Thyroid gland (tissue), 4 donors: Measurements from ENCODE around the gene SMIM30. TPM values are rescaled to one million over a fixed set of nuclear protein-coding genes. Genes with fewer than 3 reads are reported as not detected.

Experiments used
- DNase-seq, 2 donors: peaks; one replicate each; pipeline ENCODE4 v3.0.0-alpha.2; 2019
- H3K27ac ChIP-seq, 3 donors: fragments of 200-600 bp; sonication (generic); 1 replicate in 2 of 3; 2 replicates in 1 of 3; pipeline ENCODE4 v1.5.1; 2016 to 2019; ENCODE audit warnings: mild to moderate bottlenecking in 1 of 3, moderate library complexity in 1 of 3
- H3K27me3 ChIP-seq: fragments of 200-600 bp; sonication (generic); one replicate; pipeline ENCODE4 v1.5.1; 2019
- H3K36me3 ChIP-seq, 2 donors: fragments of 200-600 bp; sonication (generic); one replicate each; pipeline ENCODE4 v1.5.1; 2016 to 2019
- H3K4me1 ChIP-seq, 2 donors: fragments of 200-600 bp; sonication (generic); one replicate each; pipeline ENCODE4 v1.5.1; 2017 to 2019
- H3K4me3 ChIP-seq, 3 donors: fragments of 200-600 bp; sonication (generic); replicated peaks in 1 of 3; 1 replicate in 2 of 3; 2 replicates in 1 of 3; pipeline ENCODE4 v1.5.1; 2016; ENCODE audit warnings: mild to moderate bottlenecking in 1 of 3
- H3K9me3 ChIP-seq: fragments of 200-600 bp; sonication (generic); one replicate; pipeline ENCODE4 v1.5.1; 2017
- POLR2A ChIP-seq, 2 donors: fragments of 450-650 bp; IDR thresholded peaks; one replicate each; pipeline ENCODE4 v1.6.1; 2017; ENCODE audit warnings: antibody characterized with exemption in 2 of 2, mild to moderate bottlenecking in 2 of 2, moderate library complexity in 1 of 2
- WGBS, 2 donors: methylation state at CpG; one replicate each; pipeline ENCODE4 v1.1.5; 2017; 5-methylcytosine and 5-hydroxymethylcytosine counted together
- intact Hi-C: fragments of 100-400 bp; cut with DNase I; formaldehyde crosslinking; loops from one replicate; pipeline ENCODE4 v1.15.1; 2023
- total RNA-seq, 4 donors: library from RNA; depleted of rRNA; stranded (reverse); fragments of >200 nt; gene quantifications; one replicate each; pipeline ENCODE4 v1.2.3, GENCODE V29; 2016
- TF ChIP-seq, protein P1 (sequence below), 6 experiments: fragments of 200-600 bp in 3 of 6; fragments of 450-650 bp in 3 of 6; sonication (generic) in 3 of 6; IDR thresholded peaks; one replicate each; pipeline ENCODE4 v1.5.1; 2016 to 2019; ENCODE audit warnings: antibody characterized with exemption in 6 of 6, mild to moderate bottlenecking in 2 of 6, inconsistent platforms in 1 of 6, moderate library complexity in 1 of 6

The SMIM30 gene
- total RNA-seq, 4 donors from 2014 or later: 56.3 to 80.9 (median 70.5) TPM

DNA sequence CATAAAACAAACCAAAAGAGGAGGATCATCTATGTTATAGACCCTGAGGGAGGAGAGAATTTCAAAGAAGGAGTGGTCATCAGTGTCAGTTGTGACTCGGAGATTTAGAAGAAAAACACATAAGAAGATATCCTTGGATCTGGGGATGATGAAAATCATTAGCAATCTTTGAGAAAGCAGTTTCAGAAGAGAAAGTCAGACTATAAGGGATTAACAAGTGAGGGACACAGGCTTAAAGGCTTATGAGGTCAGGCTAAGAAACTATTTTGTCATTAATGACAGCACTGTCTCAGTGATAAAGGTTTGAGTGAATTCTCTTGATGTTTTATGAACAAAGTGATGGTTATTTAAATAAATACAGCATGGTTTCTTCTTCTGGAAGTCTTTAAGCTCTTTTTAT is 25.6 kb downstream of the SMIM30 start:
- Histone ChIP-seq H3K36me3 (no peaks in the 10 kb centered on the region), H3K27ac (no peak overlapping the region), H3K4me1 (no peaks in the 10 kb centered on the region), H3K27me3 (no peaks in the 10 kb centered on the region), H3K9me3 (no peaks in the 10 kb centered on the region), H3K4me3 (no peak overlapping the region)
- intact Hi-C loops: no loop called here
- 90 to 96% methylated on average over 1 of the region's 1 CpG for WGBS, 2 donors
- no peak for TF ChIP-seq POLR2A (IDR thresholded peaks at IDR 0.05)
- TF ChIP-seq, protein P1, sequence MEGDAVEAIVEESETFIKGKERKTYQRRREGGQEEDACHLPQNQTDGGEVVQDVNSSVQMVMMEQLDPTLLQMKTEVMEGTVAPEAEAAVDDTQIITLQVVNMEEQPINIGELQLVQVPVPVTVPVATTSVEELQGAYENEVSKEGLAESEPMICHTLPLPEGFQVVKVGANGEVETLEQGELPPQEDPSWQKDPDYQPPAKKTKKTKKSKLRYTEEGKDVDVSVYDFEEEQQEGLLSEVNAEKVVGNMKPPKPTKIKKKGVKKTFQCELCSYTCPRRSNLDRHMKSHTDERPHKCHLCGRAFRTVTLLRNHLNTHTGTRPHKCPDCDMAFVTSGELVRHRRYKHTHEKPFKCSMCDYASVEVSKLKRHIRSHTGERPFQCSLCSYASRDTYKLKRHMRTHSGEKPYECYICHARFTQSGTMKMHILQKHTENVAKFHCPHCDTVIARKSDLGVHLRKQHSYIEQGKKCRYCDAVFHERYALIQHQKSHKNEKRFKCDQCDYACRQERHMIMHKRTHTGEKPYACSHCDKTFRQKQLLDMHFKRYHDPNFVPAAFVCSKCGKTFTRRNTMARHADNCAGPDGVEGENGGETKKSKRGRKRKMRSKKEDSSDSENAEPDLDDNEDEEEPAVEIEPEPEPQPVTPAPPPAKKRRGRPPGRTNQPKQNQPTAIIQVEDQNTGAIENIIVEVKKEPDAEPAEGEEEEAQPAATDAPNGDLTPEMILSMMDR (IDR thresholded peaks at IDR 0.05): no peak
- no peak for DNase-seq

DNA sequence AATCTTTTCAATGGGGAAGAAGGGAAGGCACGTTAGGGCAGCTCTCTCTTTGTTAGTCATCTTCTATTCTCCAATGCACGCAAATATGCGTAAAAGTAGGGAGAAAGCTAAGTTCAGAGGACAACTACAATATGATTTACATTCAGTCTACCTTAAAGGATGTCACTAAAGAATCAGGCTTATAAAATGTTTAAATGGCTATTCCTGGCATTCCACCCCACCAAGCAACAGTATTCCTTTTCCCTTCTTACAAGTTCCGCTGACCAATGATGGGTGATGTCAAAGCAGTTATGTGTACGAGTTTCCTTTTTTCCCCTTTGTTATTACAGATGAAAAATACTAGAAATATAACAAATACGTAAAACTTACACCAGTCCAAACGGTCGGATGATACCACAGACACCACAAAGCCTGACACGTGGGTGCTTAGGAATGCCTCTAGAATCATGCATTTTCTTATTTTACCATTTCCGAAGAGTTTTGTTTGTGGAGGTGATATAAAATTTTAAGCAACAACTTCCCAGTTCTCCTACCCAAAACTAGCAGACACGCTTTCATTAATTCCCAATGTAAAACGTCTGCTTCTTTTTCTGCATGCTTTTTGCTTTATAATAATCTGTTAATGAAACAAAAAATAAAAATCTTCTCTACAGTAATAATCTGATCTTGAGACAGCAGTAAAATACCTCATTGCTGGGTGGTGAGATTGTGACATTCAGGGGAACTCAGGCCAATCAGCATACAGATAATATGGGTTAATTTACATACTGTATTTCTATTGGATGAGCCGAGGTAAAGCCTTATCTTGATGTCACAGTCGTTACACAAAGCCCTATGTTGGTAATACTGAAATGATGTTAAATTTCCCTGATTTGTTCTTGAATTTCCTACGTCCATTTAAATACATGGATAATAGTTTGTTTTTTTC is 31.0 kb downstream of the SMIM30 start:
- intact Hi-C loops: no loop called here
- 65 to 74% methylated on average over 15 of the region's 15 CpGs for WGBS, 2 donors
- TF ChIP-seq, protein P1 (IDR thresholded peaks at IDR 0.05): no peak
- no peak for TF ChIP-seq POLR2A (IDR thresholded peaks at IDR 0.05)
- Histone ChIP-seq H3K36me3 (no peaks in the 10 kb centered on the region), H3K9me3 (no peaks in the 10 kb centered on the region), H3K27me3 (no peaks in the 10 kb centered on the region), H3K27ac (no peak overlapping the region), H3K4me3 (no peak overlapping the region), H3K4me1 (peaks cover 0 to 4% of the 10 kb centered on the region in 2 donors)
- no peak for DNase-seq

DNA sequence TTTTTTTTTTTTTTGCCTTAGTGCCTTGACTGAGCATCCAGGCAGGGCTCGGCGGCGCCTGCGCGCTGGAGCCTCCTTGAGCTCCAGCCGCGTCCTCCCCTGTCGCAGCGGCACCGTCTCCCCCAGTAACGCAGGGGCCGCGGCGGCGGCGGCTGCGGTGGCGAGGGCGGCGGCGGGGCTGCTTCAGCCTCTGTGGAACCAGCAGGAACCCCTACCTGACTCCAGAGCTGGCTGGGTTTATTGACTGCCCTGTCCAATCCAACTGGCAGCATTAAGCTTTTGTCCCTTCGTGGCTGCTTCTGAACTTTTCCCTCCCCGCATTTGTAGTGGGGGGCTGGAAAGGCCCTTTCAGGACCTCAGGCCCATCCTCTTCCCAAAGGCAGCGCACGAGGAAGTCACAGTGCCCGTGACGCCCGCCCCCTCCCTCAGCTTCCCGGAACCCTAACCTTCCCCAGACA is 31.9 kb downstream of the SMIM30 start, which contains the start of gene GPR85:
Gene GPR85 (minus strand): TSS at position 397 of the 458 bp plus-strand sequence. CDS start 2,106 bp downstream, outside the sequence.
- H3K36me3 ChIP-seq: no peaks in the 10 kb centered on the region
- no peaks in the 10 kb centered on the region for H3K27me3 ChIP-seq
- no peaks in the 10 kb centered on the region for H3K9me3 ChIP-seq
- peak within 1 kb of the TSS in 1 of 3 donors; percentile 21 for H3K4me3 ChIP-seq
- TF ChIP-seq, protein P1 (IDR thresholded peaks at IDR 0.05): no peak
- no peak for TF ChIP-seq POLR2A (IDR thresholded peaks at IDR 0.05)
- peak; percentile 48 to 57 for DNase-seq
- intact Hi-C loops: no loop called here
- no peak within 1 kb of the TSS for H3K27ac ChIP-seq
- peaks cover 0 to 4% of the 10 kb centered on the region in 2 donors for H3K4me1 ChIP-seq
- WGBS, 2 donors: 4% methylated on average over 15 to 29 of the region's 29 CpGs

DNA sequence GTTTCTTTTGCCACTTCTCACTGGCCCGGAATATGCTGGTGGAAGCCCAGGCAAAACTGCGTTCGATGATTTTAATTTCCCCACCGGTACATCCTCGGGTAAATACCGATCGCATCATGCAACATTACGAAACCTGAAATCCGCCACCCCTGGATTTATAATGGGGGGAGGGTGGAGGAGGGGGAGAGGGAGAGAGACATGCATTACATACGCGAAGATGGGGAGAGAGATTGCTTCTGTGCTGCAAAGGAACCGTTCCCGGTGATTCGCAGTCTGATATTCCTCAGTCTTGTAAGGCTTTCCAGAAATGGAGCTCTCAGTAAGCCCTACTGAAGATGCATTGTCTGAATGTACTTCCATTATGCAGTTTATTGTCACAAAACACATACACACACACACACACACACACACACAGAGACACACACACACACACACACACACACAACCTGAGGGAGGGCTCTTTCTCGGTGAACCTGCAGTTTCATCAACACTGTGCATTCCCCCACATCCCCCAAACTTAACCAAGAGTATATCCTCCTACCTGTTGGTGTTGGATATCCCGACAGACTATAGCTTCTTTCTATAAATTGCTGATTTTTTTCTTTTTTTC is 32.5 kb downstream of the SMIM30 start:
- Histone ChIP-seq H3K9me3 (no peaks in the 10 kb centered on the region), H3K36me3 (no peaks in the 10 kb centered on the region), H3K27ac (no peak overlapping the region), H3K27me3 (no peaks in the 10 kb centered on the region), H3K4me3 (no peak overlapping the region), H3K4me1 (peaks cover 0 to 4% of the 10 kb centered on the region in 2 donors)
- intact Hi-C loops: no loop called here
- no peak for DNase-seq
- 18 to 35% methylated on average over 16 of the region's 16 CpGs for WGBS, 2 donors
- TF ChIP-seq POLR2A (IDR thresholded peaks at IDR 0.05): no peak
- TF ChIP-seq, protein P1 (IDR thresholded peaks at IDR 0.05): no peak
